GM12874 (cell line): ENCODE measurements around the gene VEGFB.

ENCODE experiments used
- CTCF ChIP-seq: IDR thresholded peaks from 2 replicates; pipeline ENCODE4 v1.5.1; 2011; ENCODE audit warnings: low read depth, mild to moderate bottlenecking, control low read depth, low read length, moderate library complexity; ENCODE audit not compliant: insufficient read depth

VEGFB gene

DNA sequence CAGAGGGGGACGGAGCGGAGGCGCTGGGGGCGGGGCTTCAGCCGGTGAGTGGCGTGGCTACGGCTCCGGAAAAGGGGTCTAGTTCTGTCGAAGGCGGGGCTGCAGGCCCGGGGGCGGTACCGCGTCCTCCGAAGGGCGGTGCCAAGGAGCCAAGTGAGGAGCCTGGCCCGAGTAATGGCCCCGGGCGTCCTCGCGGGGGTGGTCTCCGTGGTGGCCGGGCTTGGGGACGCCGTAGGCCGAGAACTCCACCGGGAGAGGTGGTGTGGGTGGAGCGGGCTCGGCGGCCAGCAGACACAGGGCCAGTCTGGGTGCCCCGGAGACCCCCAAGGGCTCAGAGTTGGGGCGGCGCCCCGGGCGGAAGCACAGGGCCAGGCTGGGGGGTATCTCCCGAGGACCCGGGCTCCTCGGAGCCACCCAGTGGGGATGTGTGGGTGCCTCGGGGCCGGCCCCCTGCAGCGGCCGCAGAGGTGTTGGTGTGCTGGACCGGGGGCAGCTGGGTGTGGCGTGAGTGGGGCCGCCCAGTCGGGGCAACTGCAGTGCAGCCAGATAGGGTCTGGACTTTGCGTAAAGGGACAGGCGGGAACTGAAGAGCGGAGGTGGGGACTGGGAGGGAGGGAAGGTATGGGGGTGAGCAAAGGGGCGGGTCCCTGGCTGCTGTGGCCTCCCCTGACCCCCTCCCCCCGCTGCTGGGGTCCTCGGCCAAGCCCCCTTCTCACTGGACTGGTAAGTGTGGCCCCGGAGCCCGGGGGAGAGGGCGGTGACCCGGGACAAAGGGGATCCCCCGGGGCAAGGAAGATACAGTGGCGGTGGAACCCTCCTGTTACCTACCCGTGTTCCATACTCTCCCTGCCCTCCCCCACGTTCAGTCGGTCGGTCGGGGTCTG lies 7.3 kb downstream of the VEGFB start:
- TF ChIP-seq CTCF, result no peak

DNA sequence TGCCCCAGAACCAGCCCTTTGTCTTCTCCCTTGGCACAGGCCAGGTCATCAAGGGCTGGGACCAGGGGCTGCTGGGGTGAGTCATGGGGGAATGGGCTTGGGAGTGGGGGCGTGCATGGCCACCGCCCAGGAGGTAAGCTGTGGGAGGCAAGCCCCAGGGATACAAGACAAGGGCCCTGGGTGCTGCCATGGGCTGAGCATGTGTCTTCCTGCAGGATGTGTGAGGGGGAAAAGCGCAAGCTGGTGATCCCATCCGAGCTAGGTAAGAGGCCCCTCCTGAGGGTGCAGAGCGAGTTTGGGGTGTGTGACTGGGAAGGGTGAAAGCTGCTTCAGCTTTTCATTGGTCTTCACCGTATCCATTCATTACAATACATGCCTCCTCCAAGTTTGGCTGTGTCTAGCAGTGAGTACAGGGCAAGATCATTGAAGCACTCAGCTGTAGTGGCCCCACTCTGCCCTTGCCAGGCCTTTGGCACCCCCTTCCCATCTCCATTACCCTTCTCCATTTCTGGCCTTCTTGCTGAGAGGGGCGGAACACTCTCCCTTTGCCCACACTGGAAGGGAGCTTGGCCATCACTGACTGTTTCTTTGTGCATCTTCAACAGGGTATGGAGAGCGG lies 9.0 kb downstream of the VEGFB start:
- TF ChIP-seq CTCF, result no peak

DNA sequence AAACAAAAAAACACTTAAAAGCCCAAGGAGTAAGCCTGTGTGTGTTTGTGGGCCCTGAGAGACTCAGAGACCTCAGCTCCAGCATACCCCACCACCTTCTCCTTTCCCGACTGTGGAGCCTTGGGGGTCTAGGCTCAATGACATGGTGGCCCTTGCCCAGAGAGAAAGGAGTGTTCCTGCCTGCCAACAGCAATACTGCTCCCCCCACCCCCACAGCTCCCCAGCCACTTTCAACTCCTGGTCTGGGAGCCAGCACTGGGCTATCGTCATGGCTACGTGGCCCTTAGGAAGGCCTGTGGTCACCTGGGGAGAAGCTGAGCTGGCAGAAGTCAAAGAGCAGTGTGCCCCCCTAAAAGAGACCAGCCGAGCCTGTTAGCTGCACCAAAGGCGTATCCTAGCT lies 9.7 kb downstream of the VEGFB start:
- no peak for TF ChIP-seq CTCF

- TF ChIP-seq CTCF, result no peak
These were observed 10.6 kb downstream of the VEGFB start for GRCh38 chr11:64244966-64245365.

GRCh38 chr11:64245401-64245796 lies 11.0 kb downstream of the VEGFB start:
- no peak for TF ChIP-seq CTCF

DNA sequence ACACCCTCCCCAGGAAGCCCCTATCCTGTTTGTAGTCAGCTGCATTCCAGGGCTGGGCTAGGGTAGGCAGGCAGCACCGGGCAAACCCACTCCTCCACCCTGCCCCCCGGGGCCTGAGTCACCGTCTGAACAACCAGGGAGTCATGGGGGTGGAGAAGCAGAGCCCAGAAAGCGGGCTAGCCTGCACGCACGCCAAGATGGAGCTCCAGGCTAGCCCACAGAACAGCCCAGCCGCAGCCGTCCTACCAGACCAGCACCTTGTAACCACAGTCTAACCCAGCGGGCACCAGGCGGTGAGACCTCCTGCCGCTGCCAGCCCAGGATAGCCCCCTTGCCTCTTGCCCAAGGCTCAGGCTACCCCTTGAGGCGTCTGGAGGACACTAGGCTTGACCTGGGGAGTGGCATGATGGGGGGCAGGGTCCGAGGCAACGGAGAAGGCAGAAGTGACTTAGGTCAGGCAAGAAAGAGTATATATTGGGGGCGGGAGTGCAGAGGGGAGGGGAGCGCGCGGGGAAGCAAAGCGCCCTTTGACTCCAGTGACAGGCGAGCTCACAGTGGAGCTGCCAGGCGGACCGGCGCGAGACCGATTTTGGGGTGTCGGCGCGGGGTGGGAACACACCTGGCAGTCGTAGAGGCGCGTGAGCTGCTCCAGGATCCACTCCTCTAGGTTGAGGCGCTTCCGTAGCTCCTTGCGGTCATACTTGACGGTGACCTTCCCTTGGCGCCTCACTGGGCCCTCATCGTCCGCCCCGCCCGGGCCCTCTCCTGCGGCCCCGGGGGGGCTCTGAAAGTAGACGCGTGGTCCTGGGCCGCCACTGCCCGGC lies 11.6 kb downstream of the VEGFB start:
- TF ChIP-seq CTCF, result no peak
